HEK293T (cell line): ENCODE results near the gene MDM2.

ENCODE experiments used
- CTCF ChIA-PET: fragments of 350-600 bp; formaldehyde crosslinking; extraction: SDS; loops from one replicate; lab custom pipeline; 2021; ENCODE audit warnings: antibody characterized with exemption, inconsistent platforms; lab: Yijun Ruan, JAX
- POLR2A ChIA-PET: fragments of 350-600 bp; formaldehyde crosslinking; extraction: SDS; loops from one replicate; lab custom pipeline; 2020; ENCODE audit warnings: antibody characterized with exemption, inconsistent platforms; lab: Yijun Ruan, JAX
- DNase-seq: peaks from one replicate; pipeline ENCODE4 v3.0.0; 2012; ENCODE audit warnings: mixed read lengths; ENCODE audit errors: extremely low spot score
- ARNT ChIP-seq: fragments of 450-650 bp; IDR thresholded peaks from 2 replicates; pipeline ENCODE4 v1.6.1; 2017; ENCODE audit warnings: mild to moderate bottlenecking
- BHLHE40 ChIP-seq: fragments of 450-650 bp; IDR thresholded peaks from 2 replicates; pipeline ENCODE4 v1.6.1; 2016; ENCODE audit warnings: mild to moderate bottlenecking, moderate library complexity, borderline replicate concordance
- CTBP1 ChIP-seq: fragments of 450-650 bp; IDR thresholded peaks from 2 replicates; pipeline ENCODE4 v1.6.1; 2016; ENCODE audit warnings: borderline replicate concordance
- ELF4 ChIP-seq: fragments of 450-650 bp; IDR thresholded peaks from 2 replicates; pipeline ENCODE4 v1.6.1; 2017; ENCODE audit warnings: antibody characterized with exemption
- FOXA1 ChIP-seq: fragments of 450-650 bp; IDR thresholded peaks from 2 replicates; pipeline ENCODE4 v1.6.1; 2016; ENCODE audit warnings: mild to moderate bottlenecking
- FOXK2 ChIP-seq: fragments of 450-650 bp; IDR thresholded peaks from 2 replicates; pipeline ENCODE4 v1.6.1; 2016; ENCODE audit warnings: mild to moderate bottlenecking
- FOXM1 ChIP-seq: fragments of 450-650 bp; IDR thresholded peaks from 2 replicates; pipeline ENCODE4 v1.6.1; 2017; ENCODE audit warnings: mild to moderate bottlenecking, borderline replicate concordance
- HDGF ChIP-seq: fragments of 450-650 bp; IDR thresholded peaks from 2 replicates; pipeline ENCODE4 v1.6.1; 2017; ENCODE audit warnings: antibody characterized with exemption, borderline replicate concordance
- L3MBTL2 ChIP-seq: fragments of 450-650 bp; conservative IDR thresholded peaks from 2 replicates; pipeline ENCODE4 v1.6.1; 2016; ENCODE audit warnings: mild to moderate bottlenecking
- LEF1 ChIP-seq: fragments of 450-650 bp; IDR thresholded peaks from 2 replicates; pipeline ENCODE4 v1.6.1; 2017; ENCODE audit warnings: mild to moderate bottlenecking, borderline replicate concordance
- NFRKB ChIP-seq: fragments of 450-650 bp; IDR thresholded peaks from 2 replicates; pipeline ENCODE4 v1.6.1; 2016; ENCODE audit warnings: mild to moderate bottlenecking, moderate library complexity
- PKNOX1 ChIP-seq: fragments of 450-650 bp; IDR thresholded peaks from 2 replicates; pipeline ENCODE4 v1.6.1; 2016
- SP1 ChIP-seq: fragments of 450-650 bp; IDR thresholded peaks from 2 replicates; pipeline ENCODE4 v1.6.1; 2017
- SUZ12 ChIP-seq: fragments of 450-650 bp; IDR thresholded peaks from 2 replicates; pipeline ENCODE4 v1.6.1; 2016; ENCODE audit warnings: mild to moderate bottlenecking
- TARDBP ChIP-seq: fragments of 450-650 bp; IDR thresholded peaks from 2 replicates; pipeline ENCODE4 v1.6.1; 2016
- ZNF384 ChIP-seq: fragments of 450-650 bp; IDR thresholded peaks from 2 replicates; pipeline ENCODE4 v1.6.1; 2016

The MDM2 gene

DNA sequence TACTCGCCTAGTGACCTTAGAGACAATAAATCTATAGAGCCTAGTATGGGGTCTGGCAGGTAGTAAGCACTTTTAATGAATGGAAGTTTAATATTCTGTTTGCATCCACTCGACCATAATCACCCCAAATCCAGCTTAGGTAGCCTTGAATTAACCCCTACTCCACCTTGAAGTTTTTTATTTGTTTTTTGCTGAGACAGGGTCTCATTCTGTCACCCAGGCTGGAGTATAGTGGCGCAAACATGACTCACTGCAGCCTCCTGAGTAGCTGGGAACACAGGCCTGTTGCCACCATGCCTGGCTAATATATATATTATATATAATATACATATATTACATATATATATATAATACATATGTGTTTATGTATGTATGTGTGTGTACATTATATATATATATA, 38.8 kb downstream of the MDM2 start:
- POLR2A ChIA-PET: no interaction called here
- CTCF ChIA-PET: interaction anchor here (0.7 kb wide), 1 partner anchor 15 kb away, joined by 3 read pairs; no protein-coding TSS in a partner anchor
- no peak for DNase-seq
- TF ChIP-seq NFRKB: no peak
- TF ChIP-seq FOXK2: no peak
- TF ChIP-seq ZNF384: no peak
- TF ChIP-seq CTBP1: no peak
- TF ChIP-seq ELF4: no peak
- no peak for TF ChIP-seq FOXA1
- TF ChIP-seq ARNT: no peak
- TF ChIP-seq PKNOX1: no peak
- TF ChIP-seq HDGF: no peak
- TF ChIP-seq LEF1: no peak
- TF ChIP-seq FOXM1: no peak
- TF ChIP-seq L3MBTL2: no peak
- no peak for TF ChIP-seq SUZ12
- TF ChIP-seq BHLHE40: no peak
- TF ChIP-seq TARDBP: no peak
- no peak for TF ChIP-seq SP1

- DNase-seq: no peak
- ChIA-PET POLR2A (no interaction called here), CTCF (no interaction called here)
- TF ChIP-seq L3MBTL2 (no peak), CTBP1 (no peak), SP1 (no peak), FOXA1 (no peak), NFRKB (no peak), TARDBP (no peak), BHLHE40 (no peak), HDGF (no peak)
These were observed 42.4 kb downstream of the MDM2 start for GRCh38 chr12:68850390-68850789.

- POLR2A ChIA-PET: no interaction called here
- no peak for TF ChIP-seq FOXA1
- TF ChIP-seq TARDBP: no peak
- no peak for TF ChIP-seq FOXM1
- TF ChIP-seq PKNOX1: no peak
- TF ChIP-seq HDGF: no peak
- TF ChIP-seq NFRKB: no peak
- no peak for TF ChIP-seq ZNF384
- TF ChIP-seq ARNT: no peak
- no peak for TF ChIP-seq SP1
- no peak for TF ChIP-seq BHLHE40
- TF ChIP-seq CTBP1: no peak
- TF ChIP-seq SUZ12: no peak
- CTCF ChIA-PET: no interaction called here
These were observed 43.8 kb downstream of the MDM2 start for GRCh38 chr12:68851592-68852306.

DNA sequence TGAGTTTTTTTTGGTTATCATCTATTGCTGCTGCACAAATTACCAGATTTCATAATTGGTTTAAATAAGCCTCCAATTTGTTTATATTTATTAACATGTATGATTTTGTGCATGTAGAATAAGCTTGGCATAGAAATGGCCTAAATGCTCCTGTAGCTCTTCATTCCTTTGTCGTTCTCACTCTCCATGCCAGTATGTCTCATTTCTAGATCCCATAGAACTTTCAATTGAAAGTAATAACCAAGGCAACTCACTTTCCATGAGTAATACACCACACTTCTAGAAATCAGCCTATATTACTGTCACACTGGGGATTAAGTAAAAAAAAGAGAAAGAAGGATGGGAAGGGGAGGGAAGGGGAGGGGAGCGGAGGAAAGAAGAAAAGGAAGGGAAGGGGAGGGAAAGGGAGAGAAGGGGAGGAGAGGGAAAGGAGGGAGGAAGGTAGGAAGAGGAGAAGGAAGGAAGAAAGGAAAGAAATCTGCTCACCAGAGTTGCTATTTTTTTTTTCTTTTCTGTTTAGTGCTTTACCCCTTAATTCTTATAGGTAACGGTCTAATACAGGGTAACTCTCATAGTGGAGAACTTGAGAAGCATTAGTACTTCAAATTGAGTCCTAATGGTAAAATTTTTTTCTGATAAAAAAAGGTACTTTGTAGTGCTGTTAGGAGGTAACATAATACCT, 45.6 kb downstream of the MDM2 start:
- ChIA-PET POLR2A (no interaction called here), CTCF (no interaction called here)
- no peak for TF ChIP-seq FOXK2
- TF ChIP-seq L3MBTL2: no peak
- no peak for TF ChIP-seq PKNOX1
- no peak for TF ChIP-seq SP1
- no peak for TF ChIP-seq HDGF
- no peak for TF ChIP-seq FOXM1
- TF ChIP-seq SUZ12: no peak
- no peak for TF ChIP-seq LEF1
- no peak for TF ChIP-seq ZNF384
- TF ChIP-seq FOXA1: no peak
- TF ChIP-seq CTBP1: no peak
- TF ChIP-seq ARNT: no peak
- TF ChIP-seq BHLHE40: no peak
- no peak for TF ChIP-seq NFRKB
- TF ChIP-seq ELF4: no peak
- TF ChIP-seq TARDBP: no peak
- no peak for DNase-seq

More at GRCh38 chr12:68851592-68852306, 43.8 kb downstream of the MDM2 start:
- no peak for DNase-seq

DNA sequence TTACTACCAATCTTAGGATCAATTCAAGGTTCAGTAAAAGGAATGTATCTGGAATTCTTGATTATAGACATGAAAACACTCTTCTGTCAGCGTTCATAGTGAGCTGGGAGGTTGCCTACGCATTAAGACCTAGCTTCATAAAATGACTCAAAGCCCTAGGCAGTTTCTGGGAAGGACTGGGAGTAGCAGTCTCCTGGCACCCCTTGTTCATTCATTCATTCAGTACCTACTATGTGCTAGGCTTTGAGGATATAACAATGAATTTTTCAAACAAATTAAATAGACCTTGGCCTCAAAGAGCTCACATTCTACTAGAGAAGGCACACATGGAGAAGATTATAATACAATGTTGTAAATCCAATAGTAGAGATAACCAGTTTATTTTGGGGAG, 46.1 kb downstream of the MDM2 start:
- no peak for TF ChIP-seq SP1
- no peak for TF ChIP-seq PKNOX1
- TF ChIP-seq BHLHE40: no peak
- no peak for TF ChIP-seq NFRKB
- no peak for TF ChIP-seq LEF1
- no peak for TF ChIP-seq ZNF384
- no peak for TF ChIP-seq ARNT
- TF ChIP-seq FOXM1: no peak
- no peak for TF ChIP-seq CTBP1
- TF ChIP-seq SUZ12: no peak
- no peak for TF ChIP-seq TARDBP
- TF ChIP-seq L3MBTL2: no peak
- CTCF ChIA-PET: no interaction called here
- POLR2A ChIA-PET: interaction anchor here (1.1 kb wide), 1 partner anchor 9 kb away, joined by 3 read pairs; no protein-coding TSS in a partner anchor
- DNase-seq: no peak
